HepG2 (cell line): Measurements from ENCODE around the gene TMEM87B. TPM values are rescaled to one million over a fixed set of nuclear protein-coding genes. Genes with fewer than 3 reads are reported as not detected.

Experiments
- ARID5B ChIP-seq: IDR thresholded peaks from 2 replicates; pipeline ENCODE4 v1.4.0; 2020; ENCODE audit warnings: mild to moderate bottlenecking, missing genetic modification reagents
- ATM ChIP-seq: fragments of 450-650 bp; IDR thresholded peaks from 2 replicates; pipeline ENCODE4 v1.7.1; 2017; ENCODE audit warnings: mild to moderate bottlenecking, borderline replicate concordance
- BRF2 ChIP-seq: sonication (generic); formaldehyde crosslinking; IDR thresholded peaks from 2 replicates; pipeline ENCODE4 v1.8.1; 2022; ENCODE audit warnings: mild to moderate bottlenecking, missing genetic modification reagents
- EED ChIP-seq: sonication (generic); formaldehyde crosslinking; IDR thresholded peaks from 2 replicates; pipeline ENCODE4 v1.5.0; 2020; ENCODE audit warnings: mild to moderate bottlenecking, missing genetic modification reagents
- MNT ChIP-seq: fragments of 450-650 bp; IDR thresholded peaks from 2 replicates; pipeline ENCODE4 v1.6.1; 2016
- SIN3A ChIP-seq: IDR thresholded peaks from 2 replicates; pipeline ENCODE4 v1.6.1; 2011; ENCODE audit warnings: low read depth, mild to moderate bottlenecking, control low read depth, low read length, borderline replicate concordance
- SP5 ChIP-seq: IDR thresholded peaks from 2 replicates; pipeline ENCODE4 v1.6.1; 2016; ENCODE audit warnings: low read depth, borderline replicate concordance
- TCF7 ChIP-seq: sonication (generic); IDR thresholded peaks from 2 replicates; pipeline ENCODE4 v1.6.1; 2016; ENCODE audit warnings: antibody characterized with exemption, low read depth
- ZBTB20 ChIP-seq: sonication (generic); formaldehyde crosslinking; IDR thresholded peaks from 2 replicates; pipeline ENCODE4 v1.8.1; 2023; ENCODE audit warnings: missing genetic modification reagents, low read depth, mild to moderate bottlenecking, borderline replicate concordance
- ZEB1 ChIP-seq: IDR thresholded peaks from 2 replicates; pipeline ENCODE4 v1.6.1; 2012; ENCODE audit warnings: mild to moderate bottlenecking, low read depth, inconsistent platforms; ENCODE audit not compliant: insufficient replicate concordance
- ZFY ChIP-seq: sonication (generic); formaldehyde crosslinking; IDR thresholded peaks from 2 replicates; pipeline ENCODE4 v1.4.0; 2020; ENCODE audit warnings: missing genetic modification reagents
- ZNF180 ChIP-seq: sonication (generic); formaldehyde crosslinking; IDR thresholded peaks from 2 replicates; pipeline ENCODE4 v1.4.0; 2020; ENCODE audit warnings: low read depth, missing genetic modification reagents, borderline replicate concordance
- ZNF281 ChIP-seq: sonication (generic); formaldehyde crosslinking; IDR thresholded peaks from 2 replicates; pipeline ENCODE4 v1.4.0; 2020; ENCODE audit warnings: missing genetic modification reagents, borderline replicate concordance
- ZNF333 ChIP-seq: sonication (generic); formaldehyde crosslinking; IDR thresholded peaks from 2 replicates; pipeline ENCODE4 v1.4.0; 2020; ENCODE audit warnings: mild to moderate bottlenecking, missing genetic modification reagents, borderline replicate concordance
- ZNF562 ChIP-seq: sonication (generic); formaldehyde crosslinking; IDR thresholded peaks from 2 replicates; pipeline ENCODE4 v1.8.0; 2022; ENCODE audit warnings: missing genetic modification reagents, borderline replicate concordance
- ZNF660 ChIP-seq: sonication (generic); formaldehyde crosslinking; IDR thresholded peaks from 2 replicates; pipeline ENCODE4 v1.5.1; 2020; ENCODE audit warnings: mild to moderate bottlenecking, low read depth, missing genetic modification reagents, borderline replicate concordance
- ZNF761 ChIP-seq: sonication (generic); formaldehyde crosslinking; conservative IDR thresholded peaks from 2 replicates; pipeline ENCODE4 v1.4.0; 2020; ENCODE audit warnings: mild to moderate bottlenecking, missing genetic modification reagents
- ZNF773 ChIP-seq: sonication (generic); formaldehyde crosslinking; IDR thresholded peaks from 2 replicates; pipeline ENCODE4 v1.4.0; 2020; ENCODE audit warnings: missing genetic modification reagents, borderline replicate concordance
- ZSCAN29 ChIP-seq: sonication (generic); formaldehyde crosslinking; conservative IDR thresholded peaks from 2 replicates; pipeline ENCODE4 v1.4.0; 2020; ENCODE audit warnings: mild to moderate bottlenecking, missing genetic modification reagents
- polyA plus RNA-seq, 8 experiments: library from polyadenylated mRNA; depleted of rRNA in 3 of 8; stranded (reverse) in 7 of 8; unstranded in 1 of 8; fragments of >200 nt; fragmentation: Illumina TruSeq in 4 of 8; extraction: Trizol in 4 of 8; gene quantifications; 2 replicates each; pipeline versions ENCODE4 v1.2.1 to v1.2.3, GENCODE V29; 2011 to 2016; ENCODE audit warnings: low read depth in 4 of 8, missing spikeins in 1 of 8, mixed read lengths in 1 of 8; ENCODE audit not compliant: insufficient read depth in 1 of 8
- total RNA-seq, 5 experiments: library from RNA; depleted of rRNA; stranded (reverse); fragments of >200 nt; fragmentation: Illumina TruSeq; extraction: Trizol; gene quantifications; 2 replicates each; pipeline ENCODE4 v1.2.3, GENCODE V29; 2016; ENCODE audit warnings: low read depth in 1 of 5

Gene TMEM87B
- total and polyA plus RNA-seq, 2 of the 13 experiments (the other 11 are each of a cell fraction or from before 2014, with no cell fraction given) = 15.1 to 16.2 TPM

- peak; percentile 25; the same call in 1 of the 2 replicates for TF ChIP-seq ZNF281 (CRISPR knock-in tag)
- no peak for TF ChIP-seq ATM
- peak; percentile 40; the same call in 1 of the 2 replicates for TF ChIP-seq MNT
- no peak for TF ChIP-seq ZNF761 (CRISPR knock-in tag)
- peak; percentile 36 for TF ChIP-seq SP5 (CRISPR knock-in tag)
- no peak for TF ChIP-seq ARID5B (CRISPR knock-in tag)
- TF ChIP-seq TCF7 = no peak
- no peak for TF ChIP-seq BRF2 (CRISPR knock-in tag)
- peak; percentile 75 for TF ChIP-seq ZFY (CRISPR knock-in tag)
- TF ChIP-seq SIN3A = peak; percentile 74; the same call in 1 of the 2 replicates
- no peak for TF ChIP-seq ZNF773 (CRISPR knock-in tag)
- TF ChIP-seq ZNF562 (CRISPR knock-in tag) = no peak
- no peak for TF ChIP-seq ZSCAN29 (CRISPR knock-in tag)
- no peak for TF ChIP-seq ZEB1
- no peak for TF ChIP-seq ZNF180 (CRISPR knock-in tag)
- no peak; the same call in 1 of the 2 replicates for TF ChIP-seq ZBTB20 (CRISPR knock-in tag)
- 0 out of 2 replicates have a peak, but pooled peaks have one; percentile 42 for TF ChIP-seq ZNF333 (CRISPR knock-in tag)
- TF ChIP-seq EED (CRISPR knock-in tag) = no peak
- no peak for TF ChIP-seq ZNF660
Measured at GRCh38 chr2:112053917-112054846, 887 bp upstream of the TMEM87B start (continued).
